Thyroid gland (tissue), 4 donors: ENCODE data around the gene DGKD. TPM values are rescaled to one million over a fixed set of nuclear protein-coding genes. Genes with fewer than 3 reads are reported as not detected.

Experiments used
- DNase-seq, 2 donors: peaks; one replicate each; pipeline ENCODE4 v3.0.0-alpha.2; 2019
- H3K27ac ChIP-seq, 3 donors: fragments of 200-600 bp; sonication (generic); 1 replicate in 2 of 3; 2 replicates in 1 of 3; pipeline ENCODE4 v1.5.1; 2016 to 2019; ENCODE audit warnings: mild to moderate bottlenecking in 1 of 3, moderate library complexity in 1 of 3
- H3K27me3 ChIP-seq: fragments of 200-600 bp; sonication (generic); one replicate; pipeline ENCODE4 v1.5.1; 2019
- H3K36me3 ChIP-seq, 2 donors: fragments of 200-600 bp; sonication (generic); one replicate each; pipeline ENCODE4 v1.5.1; 2016 to 2019
- H3K4me1 ChIP-seq, 2 donors: fragments of 200-600 bp; sonication (generic); one replicate each; pipeline ENCODE4 v1.5.1; 2017 to 2019
- H3K4me3 ChIP-seq, 3 donors: fragments of 200-600 bp; sonication (generic); replicated peaks in 1 of 3; 1 replicate in 2 of 3; 2 replicates in 1 of 3; pipeline ENCODE4 v1.5.1; 2016; ENCODE audit warnings: mild to moderate bottlenecking in 1 of 3
- H3K9me3 ChIP-seq: fragments of 200-600 bp; sonication (generic); one replicate; pipeline ENCODE4 v1.5.1; 2017
- POLR2A ChIP-seq, 2 donors: fragments of 450-650 bp; IDR thresholded peaks; one replicate each; pipeline ENCODE4 v1.6.1; 2017; ENCODE audit warnings: antibody characterized with exemption in 2 of 2, mild to moderate bottlenecking in 2 of 2, moderate library complexity in 1 of 2
- WGBS, 2 donors: methylation state at CpG; one replicate each; pipeline ENCODE4 v1.1.5; 2017; 5-methylcytosine and 5-hydroxymethylcytosine counted together
- intact Hi-C: fragments of 100-400 bp; cut with DNase I; formaldehyde crosslinking; loops from one replicate; pipeline ENCODE4 v1.15.1; 2023
- total RNA-seq, 4 donors: library from RNA; depleted of rRNA; stranded (reverse); fragments of >200 nt; gene quantifications; one replicate each; pipeline ENCODE4 v1.2.3, GENCODE V29; 2016
- TF ChIP-seq, protein P1 (sequence below), 6 experiments: fragments of 200-600 bp in 3 of 6; fragments of 450-650 bp in 3 of 6; sonication (generic) in 3 of 6; IDR thresholded peaks; one replicate each; pipeline ENCODE4 v1.5.1; 2016 to 2019; ENCODE audit warnings: antibody characterized with exemption in 6 of 6, mild to moderate bottlenecking in 2 of 6, inconsistent platforms in 1 of 6, moderate library complexity in 1 of 6

The DGKD gene
- total RNA-seq, 4 donors from 2014 or later, result 22.3 to 71.7 (median 27.3) TPM

DNA sequence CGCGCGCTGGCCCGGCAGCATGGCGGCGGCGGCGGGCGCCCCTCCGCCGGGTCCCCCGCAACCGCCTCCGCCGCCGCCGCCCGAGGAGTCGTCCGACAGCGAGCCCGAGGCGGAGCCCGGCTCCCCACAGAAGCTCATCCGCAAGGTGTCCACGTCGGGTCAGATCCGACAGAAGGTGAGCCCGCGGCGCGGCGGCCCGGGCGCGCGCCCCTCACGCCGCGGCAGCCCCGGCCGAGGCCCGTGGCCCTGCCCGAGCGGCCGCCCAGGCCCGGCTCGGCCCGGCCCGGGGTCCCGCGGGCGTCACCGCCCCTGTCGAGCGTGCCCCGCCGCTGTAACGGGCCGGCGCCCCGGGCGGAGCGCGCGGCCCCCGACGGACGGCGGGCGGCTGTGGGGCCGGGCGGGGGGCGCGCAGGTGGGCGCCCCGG lies 218 bp downstream of the DGKD start:
- TF ChIP-seq, protein P1, sequence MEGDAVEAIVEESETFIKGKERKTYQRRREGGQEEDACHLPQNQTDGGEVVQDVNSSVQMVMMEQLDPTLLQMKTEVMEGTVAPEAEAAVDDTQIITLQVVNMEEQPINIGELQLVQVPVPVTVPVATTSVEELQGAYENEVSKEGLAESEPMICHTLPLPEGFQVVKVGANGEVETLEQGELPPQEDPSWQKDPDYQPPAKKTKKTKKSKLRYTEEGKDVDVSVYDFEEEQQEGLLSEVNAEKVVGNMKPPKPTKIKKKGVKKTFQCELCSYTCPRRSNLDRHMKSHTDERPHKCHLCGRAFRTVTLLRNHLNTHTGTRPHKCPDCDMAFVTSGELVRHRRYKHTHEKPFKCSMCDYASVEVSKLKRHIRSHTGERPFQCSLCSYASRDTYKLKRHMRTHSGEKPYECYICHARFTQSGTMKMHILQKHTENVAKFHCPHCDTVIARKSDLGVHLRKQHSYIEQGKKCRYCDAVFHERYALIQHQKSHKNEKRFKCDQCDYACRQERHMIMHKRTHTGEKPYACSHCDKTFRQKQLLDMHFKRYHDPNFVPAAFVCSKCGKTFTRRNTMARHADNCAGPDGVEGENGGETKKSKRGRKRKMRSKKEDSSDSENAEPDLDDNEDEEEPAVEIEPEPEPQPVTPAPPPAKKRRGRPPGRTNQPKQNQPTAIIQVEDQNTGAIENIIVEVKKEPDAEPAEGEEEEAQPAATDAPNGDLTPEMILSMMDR (IDR thresholded peaks at IDR 0.05), result no peak
- peak in 1 of 2 donors; percentile 56 for TF ChIP-seq POLR2A (IDR thresholded peaks at IDR 0.05)
- peak overlapping the region in 1 of 3 donors; percentile 53 for H3K4me3 ChIP-seq
- no peaks in the 10 kb centered on the region for H3K9me3 ChIP-seq
- no peak for DNase-seq
- WGBS, 2 donors, result no CpG with 5 or more reads among the region's 77 CpGs
- H3K4me1 ChIP-seq, result peaks cover 15 to 34% of the 10 kb centered on the region in 2 donors
- no peaks in the 10 kb centered on the region for H3K27me3 ChIP-seq
- no peaks in the 10 kb centered on the region for H3K36me3 ChIP-seq
- H3K27ac ChIP-seq, result no peak overlapping the region
- intact Hi-C loops, result loop anchor here (5.0 to 10.0 kb wide), 2 partner anchors 88 to 100 kb away; partner anchors contain the start of gene ATG16L1

DNA sequence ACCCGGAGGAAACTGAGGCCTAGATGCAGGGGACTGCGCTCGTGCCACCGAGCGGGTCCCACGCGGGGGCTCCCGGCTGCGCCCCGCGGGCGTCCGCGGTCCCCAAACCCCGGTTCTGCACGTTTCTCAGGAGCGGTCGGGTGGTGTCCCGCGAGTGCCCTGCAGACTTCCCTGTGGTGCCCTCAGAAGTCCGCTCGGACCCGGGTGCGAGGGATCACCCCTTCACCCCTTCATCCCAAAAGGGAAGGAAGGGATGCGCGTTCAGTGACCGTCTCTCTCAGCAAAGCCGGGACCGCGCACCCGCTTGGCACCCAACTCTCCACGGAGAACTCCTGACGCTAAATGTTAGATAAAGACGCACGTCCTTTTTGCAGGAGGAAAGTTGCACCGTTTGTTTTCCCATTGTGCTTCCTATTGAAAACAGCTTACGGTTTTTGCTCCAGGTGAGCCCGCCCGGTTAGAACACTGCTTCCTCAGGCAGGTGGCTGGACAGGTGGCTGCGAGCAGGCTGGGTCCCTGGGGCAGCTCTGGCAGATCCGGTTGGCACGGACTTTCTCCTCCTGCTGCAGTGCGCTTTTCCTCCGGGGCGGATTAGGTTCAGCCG lies 779 bp downstream of the DGKD start:
- TF ChIP-seq, protein P1 (IDR thresholded peaks at IDR 0.05), result no peak
- TF ChIP-seq POLR2A (IDR thresholded peaks at IDR 0.05), result no peak
- Histone ChIP-seq H3K9me3 (no peaks in the 10 kb centered on the region), H3K27ac (peak overlapping the region in 1 of 3 donors; percentile 0), H3K4me1 (peaks cover 15 to 34% of the 10 kb centered on the region in 2 donors), H3K36me3 (no peaks in the 10 kb centered on the region), H3K27me3 (no peaks in the 10 kb centered on the region), H3K4me3 (peak overlapping the region; percentile 27 to 53 (median 47))
- 5 to 7% methylated on average over 22 to 24 of the region's 46 CpGs for WGBS, 2 donors
- intact Hi-C loops, result loop anchor here (5.0 to 10.0 kb wide), 2 partner anchors 87 to 100 kb away; partner anchors contain the start of gene ATG16L1
- DNase-seq, result peak; percentile 64 to 65

DNA sequence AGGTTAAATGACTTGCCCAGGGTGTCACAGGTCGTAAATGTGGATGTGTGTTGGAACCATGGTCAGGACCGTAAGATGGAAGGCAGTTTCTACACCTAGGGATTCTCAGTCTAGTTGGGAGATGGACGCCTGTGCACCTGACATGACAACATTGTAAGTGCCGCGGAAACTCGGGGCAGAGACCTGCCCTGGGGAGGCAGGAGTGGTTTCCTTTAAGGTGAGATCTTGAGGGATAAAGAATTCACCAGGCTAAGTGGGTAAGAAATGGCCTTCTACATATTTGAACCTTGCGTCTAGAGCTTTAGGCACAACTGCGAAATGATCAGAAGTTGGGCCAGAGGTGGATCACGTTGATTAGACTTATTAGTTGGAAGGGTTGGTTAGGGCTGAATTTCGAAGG lies 1.6 kb downstream of the DGKD start:
- Histone ChIP-seq H3K9me3 (no peaks in the 10 kb centered on the region), H3K27ac (no peak overlapping the region), H3K4me3 (peak overlapping the region in 1 of 3 donors; percentile 53), H3K27me3 (no peaks in the 10 kb centered on the region), H3K36me3 (no peaks in the 10 kb centered on the region), H3K4me1 (peaks cover 15 to 33% of the 10 kb centered on the region in 2 donors)
- intact Hi-C loops, result loop anchor here (10.0 kb wide), 1 partner anchor 101 kb away; the partner anchor contains the start of gene ATG16L1
- TF ChIP-seq, protein P1 (IDR thresholded peaks at IDR 0.05), result no peak
- no peak for TF ChIP-seq POLR2A (IDR thresholded peaks at IDR 0.05)
- WGBS, 2 donors, result 95 to 97% methylated on average over 10 of the region's 10 CpGs
- DNase-seq, result no peak

DNA sequence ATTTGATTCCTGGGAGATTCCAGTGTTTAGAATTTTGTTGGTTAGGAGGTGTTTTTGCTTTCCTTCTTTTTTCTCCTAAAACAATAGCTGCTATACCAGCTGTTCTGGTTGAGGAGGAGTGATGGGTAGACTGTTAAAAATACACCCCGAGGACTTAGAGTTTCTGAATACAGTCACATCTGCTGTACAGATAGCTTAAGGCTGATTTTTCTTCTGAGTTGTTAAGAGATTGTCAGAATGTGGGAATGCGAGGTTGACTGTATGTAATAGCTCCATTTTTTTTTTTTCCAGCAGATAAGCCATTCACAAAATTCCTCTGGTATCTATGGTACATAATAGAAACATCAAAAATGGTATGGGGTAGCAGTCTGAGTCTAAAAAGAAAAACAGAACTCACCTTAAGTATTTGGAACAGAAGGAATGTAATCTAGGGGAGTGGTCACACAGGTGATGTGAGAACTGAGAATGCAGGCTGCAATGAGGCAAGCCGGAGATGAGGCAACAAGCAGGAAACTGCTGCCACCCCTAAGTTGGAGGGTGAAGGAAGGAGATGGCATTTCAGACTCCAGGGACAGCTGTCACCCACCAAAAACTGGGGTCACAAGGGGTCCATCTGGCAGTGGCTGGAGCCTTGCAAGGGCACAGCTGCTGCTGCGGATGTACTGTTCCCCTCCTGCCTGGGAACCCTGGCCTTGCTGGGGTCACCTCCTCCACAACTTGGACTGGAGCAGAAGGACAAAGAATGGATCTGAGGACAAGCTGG lies 2.4 kb downstream of the DGKD start:
- H3K27me3 ChIP-seq, result no peaks in the 10 kb centered on the region
- intact Hi-C loops, result loop anchor here (10.0 kb wide), 1 partner anchor 102 kb away; the partner anchor contains the start of gene ATG16L1
- no peak for TF ChIP-seq POLR2A (IDR thresholded peaks at IDR 0.05)
- TF ChIP-seq, protein P1 (IDR thresholded peaks at IDR 0.05), result no peak
- peaks cover 15 to 27% of the 10 kb centered on the region in 2 donors for H3K4me1 ChIP-seq
- no peak for DNase-seq
- H3K27ac ChIP-seq, result peak overlapping the region in 1 of 3 donors; percentile 2
- H3K9me3 ChIP-seq, result no peaks in the 10 kb centered on the region
- no peak overlapping the region for H3K4me3 ChIP-seq
- H3K36me3 ChIP-seq, result no peaks in the 10 kb centered on the region
- WGBS, 2 donors, result 86 to 90% methylated on average over 4 of the region's 4 CpGs
